GM19239 (cell line): ENCODE data around the gene PTRH2.

ENCODE experiments used
- DNase-seq: peaks from one replicate; pipeline ENCODE4 v3.0.0; 2011; ENCODE audit warnings: low spot score; ENCODE audit not compliant: insufficient read length
- FAIRE-seq: peaks from 2 replicates; lab custom pipeline; 2011; peaks lifted over from hg19 to GRCh38; lab: Jason Lieb, UNC

PTRH2 gene

DNA sequence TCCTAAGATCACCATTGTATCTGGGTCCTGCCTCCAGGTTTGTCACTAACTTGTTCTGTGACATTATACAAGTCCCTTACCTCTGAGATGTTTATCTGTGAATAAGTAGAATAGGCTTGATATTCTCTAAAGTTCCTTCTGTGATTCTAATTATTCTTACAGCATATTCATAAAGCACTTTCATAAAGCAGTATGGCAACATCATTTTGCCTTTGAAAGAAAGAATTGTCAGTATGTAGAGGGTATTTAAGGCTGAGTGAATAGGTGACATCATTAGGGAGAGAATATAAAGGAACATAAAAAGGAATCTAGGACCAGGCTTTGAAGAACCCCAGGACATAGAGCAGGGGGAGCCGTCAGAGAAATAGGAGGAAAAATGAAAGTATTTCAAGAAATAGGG lies 15.8 kb upstream of the PTRH2 start:
- no peak for DNase-seq
- FAIRE-seq, result no peak

GRCh38 chr17:59722623-59723022 lies 15.4 kb upstream of the PTRH2 start:
- FAIRE-seq, result no peak
- no peak for DNase-seq

- FAIRE-seq, result peak; percentile 42
- DNase-seq, result no peak
Measured at GRCh38 chr17:59719526-59719925, 12.3 kb upstream of the PTRH2 start.

GRCh38 chr17:59716427-59716826 lies 9.2 kb upstream of the PTRH2 start:
- FAIRE-seq (no peak), DNase-seq (no peak)

GRCh38 chr17:59714255-59714654 lies 7.0 kb upstream of the PTRH2 start:
- DNase-seq, result no peak
- no peak for FAIRE-seq

GRCh38 chr17:59712862-59713261 lies 5.6 kb upstream of the PTRH2 start:
- no peak for DNase-seq
- FAIRE-seq, result no peak

DNA sequence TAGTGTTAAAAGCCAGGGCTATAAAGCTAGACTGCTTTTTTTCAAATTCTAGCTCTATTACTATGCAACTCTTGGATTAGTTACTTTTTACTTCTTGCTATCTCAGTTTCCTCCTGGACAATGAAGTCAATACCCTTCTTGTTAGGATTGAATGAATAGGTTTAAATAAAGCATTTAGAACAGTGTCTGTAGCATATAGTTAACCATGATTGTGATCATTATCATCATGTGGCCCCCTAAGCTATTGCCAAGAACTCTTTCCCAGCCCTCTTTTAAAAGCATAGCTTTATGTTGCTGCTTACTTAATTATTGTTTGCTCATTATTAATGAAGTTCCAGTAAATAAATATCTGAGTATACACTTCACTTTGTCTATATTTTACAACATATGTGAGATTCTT lies 4.7 kb upstream of the PTRH2 start:
- DNase-seq (no peak), FAIRE-seq (no peak)

GRCh38 chr17:59707971-59708430 lies 771 bp upstream of the PTRH2 start:
- FAIRE-seq (no peak), DNase-seq (no peak)

GRCh38 chr17:59702304-59702703 lies 4.9 kb downstream of the PTRH2 start:
- no peak for FAIRE-seq
- no peak for DNase-seq

DNA sequence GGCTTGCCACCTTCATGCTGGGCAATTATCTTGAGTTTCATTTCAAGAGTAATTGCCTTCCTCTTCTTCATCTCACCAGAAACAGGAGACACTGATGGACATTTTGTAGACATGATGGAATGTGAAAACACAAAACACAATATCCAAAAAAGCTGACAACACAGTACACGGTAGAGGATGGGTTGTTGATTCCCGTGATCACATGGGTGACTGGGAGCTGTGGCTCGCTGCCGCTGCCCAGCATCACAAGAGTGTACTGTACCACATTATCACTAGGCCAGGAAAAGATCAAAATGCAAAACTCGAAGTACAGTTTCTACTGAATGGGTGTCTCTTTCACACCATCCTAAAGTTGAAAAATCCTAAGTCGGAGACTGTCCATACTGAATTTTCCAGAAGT lies 7.4 kb downstream of the PTRH2 start:
- DNase-seq (no peak), FAIRE-seq (no peak)

GRCh38 chr17:59699218-59699617 lies 8.0 kb downstream of the PTRH2 start:
- FAIRE-seq (no peak), DNase-seq (no peak)

GRCh38 chr17:59698143-59698542 lies 9.1 kb downstream of the PTRH2 start:
- FAIRE-seq (no peak), DNase-seq (no peak)

DNA sequence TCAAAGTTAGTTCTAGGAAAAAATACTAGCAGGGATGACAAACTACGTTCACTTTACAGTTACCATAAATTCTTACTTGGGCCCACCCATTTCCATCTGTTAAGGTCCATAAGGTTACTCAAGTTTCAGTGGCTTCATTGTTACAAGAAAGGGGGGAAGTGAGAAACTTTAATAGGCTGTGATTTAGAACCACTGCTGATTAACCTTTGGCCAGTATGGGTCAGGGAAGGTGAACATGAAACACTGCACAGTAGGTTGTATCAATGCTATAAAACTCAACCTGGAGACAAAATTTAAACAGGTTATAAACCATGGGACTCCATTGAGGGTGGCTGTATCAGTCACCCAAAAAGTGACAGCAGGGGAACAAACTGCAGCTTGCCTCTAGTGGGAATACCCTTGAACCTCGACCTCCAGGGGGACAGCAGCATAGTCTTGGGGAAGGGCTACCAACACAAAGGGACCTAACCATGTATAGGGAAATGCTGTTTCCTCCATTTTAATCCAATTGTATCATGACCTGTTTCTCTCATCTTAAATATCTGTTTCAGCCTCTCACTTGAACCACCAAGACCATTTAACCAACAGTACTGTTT lies 10.4 kb downstream of the PTRH2 start:
- DNase-seq, result peak; percentile 12
- peak; percentile 58 for FAIRE-seq

GRCh38 chr17:59695945-59696681 lies 11.1 kb downstream of the PTRH2 start:
- no peak for DNase-seq

DNA sequence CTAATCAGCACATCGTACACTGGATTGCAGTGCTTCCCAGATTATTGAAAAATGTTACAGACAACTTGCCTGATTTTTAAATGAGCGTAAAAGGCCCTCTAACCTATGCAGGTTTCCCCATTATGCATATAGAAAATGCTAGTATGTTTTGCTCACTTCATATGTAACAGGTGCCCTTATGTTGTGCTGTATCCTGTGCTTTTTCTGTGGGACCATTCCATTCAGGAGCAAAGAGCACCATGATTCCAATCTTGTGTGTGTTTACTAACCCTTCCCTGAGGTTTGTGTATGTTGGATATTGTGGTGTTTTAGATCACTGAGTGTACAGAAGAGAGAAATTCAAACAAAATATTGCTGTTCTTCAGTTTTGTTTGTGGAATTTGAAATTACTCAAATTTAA lies 12.9 kb downstream of the PTRH2 start:
- FAIRE-seq, result no peak
- DNase-seq, result no peak

More at GRCh38 chr17:59695945-59696681, 11.1 kb downstream of the PTRH2 start:
- no peak for FAIRE-seq

GRCh38 chr17:59693582-59693981 lies 13.6 kb downstream of the PTRH2 start:
- FAIRE-seq, result no peak
- no peak for DNase-seq

GRCh38 chr17:59688496-59688895 lies 18.7 kb downstream of the PTRH2 start:
- FAIRE-seq (no peak), DNase-seq (no peak)

DNA sequence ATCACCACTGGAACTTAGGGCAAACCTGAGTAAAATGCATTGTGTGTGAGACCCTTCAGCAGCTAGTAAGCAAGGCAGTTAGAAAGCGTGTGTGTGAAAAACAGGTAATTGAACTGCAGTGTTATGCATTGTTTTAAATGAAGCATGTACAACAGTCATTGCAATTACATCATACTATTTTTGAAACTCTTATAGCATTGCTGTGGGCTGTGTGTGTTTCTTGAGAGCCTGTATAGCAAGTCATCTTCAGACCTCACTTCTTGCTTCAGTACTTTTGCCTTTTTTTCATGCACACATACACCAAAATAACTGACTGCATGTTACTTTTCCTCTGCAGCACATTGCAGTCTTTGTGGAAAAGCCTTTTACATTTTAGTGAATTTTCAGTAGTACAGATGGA lies 19.2 kb downstream of the PTRH2 start:
- FAIRE-seq, result no peak
- DNase-seq, result no peak

GRCh38 chr17:59684967-59685366 lies 22.3 kb downstream of the PTRH2 start:
- FAIRE-seq, result no peak

DNA sequence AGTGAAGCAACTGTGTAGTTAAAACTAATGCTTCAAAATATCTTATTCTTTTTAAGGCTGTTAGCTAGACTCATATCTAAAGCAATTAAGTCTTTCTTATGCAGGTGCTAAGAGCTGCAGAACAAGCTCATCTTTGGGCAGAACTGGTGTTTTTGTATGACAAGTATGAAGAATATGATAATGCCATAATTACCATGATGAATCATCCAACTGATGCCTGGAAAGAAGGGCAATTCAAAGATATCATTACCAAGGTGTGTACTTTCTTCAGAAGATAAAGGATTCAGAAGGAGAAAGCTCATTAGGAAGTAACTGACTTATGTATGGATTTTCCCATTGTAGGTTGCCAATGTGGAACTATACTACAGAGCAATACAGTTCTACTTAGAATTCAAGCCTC lies 23.9 kb downstream of the PTRH2 start:
- DNase-seq (no peak), FAIRE-seq (no peak)

More at GRCh38 chr17:59684967-59685366, 22.3 kb downstream of the PTRH2 start:
- no peak for DNase-seq

- DNase-seq (no peak), FAIRE-seq (no peak)
Measured at GRCh38 chr17:59680314-59680713, 26.9 kb downstream of the PTRH2 start.

DNA sequence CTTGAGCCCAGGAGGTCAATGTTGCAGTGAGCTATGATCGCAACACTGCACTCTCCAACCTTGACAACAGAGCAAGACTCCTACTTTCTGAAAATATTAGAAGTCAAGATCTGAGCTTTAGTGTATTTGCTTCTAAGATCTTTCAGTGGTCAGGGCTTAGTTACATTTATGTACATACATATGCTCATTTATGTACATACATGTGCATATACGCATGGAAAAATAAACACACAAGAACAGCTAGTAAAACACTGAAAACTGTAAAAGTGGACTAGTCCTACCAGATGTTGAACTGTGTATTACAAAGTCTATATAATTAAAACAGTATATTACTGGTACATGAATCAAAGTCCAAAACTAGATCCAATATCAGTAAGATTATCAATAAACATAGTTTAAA lies 28.3 kb downstream of the PTRH2 start:
- DNase-seq (no peak), FAIRE-seq (no peak)
